HG03378 (cell line): ENCODE results near the gene RRBP1.

Experiments
- ATAC-seq: cut with Tn5 transposase; IDR thresholded peaks from one replicate; pipeline ENCODE4 v1.9.1; 2021; ENCODE audit warnings: mild to moderate bottlenecking, moderate library complexity; ENCODE audit not compliant: unreplicated experiment

Gene RRBP1

GRCh38 chr20:17650301-17651128 lies 31.5 kb downstream of the RRBP1 start:
- ATAC-seq, result no peak

- ATAC-seq, result no peak
Observed at GRCh38 chr20:17648791-17649730, 33.0 kb downstream of the RRBP1 start.

- ATAC-seq, result no peak
Observed at GRCh38 chr20:17648315-17648646, 33.8 kb downstream of the RRBP1 start.

GRCh38 chr20:17647391-17648314 lies 34.4 kb downstream of the RRBP1 start:
- ATAC-seq, result no peak

GRCh38 chr20:17646961-17647301 lies 35.1 kb downstream of the RRBP1 start:
- ATAC-seq, result no peak

- no peak for ATAC-seq
Observed at GRCh38 chr20:17646209-17646960, 35.7 kb downstream of the RRBP1 start.

GRCh38 chr20:17645546-17646208 lies 36.4 kb downstream of the RRBP1 start:
- ATAC-seq, result no peak

- ATAC-seq, result no peak
Observed at GRCh38 chr20:17645010-17645409, 37.0 kb downstream of the RRBP1 start.

- no peak for ATAC-seq
Observed at GRCh38 chr20:17644451-17644850, 37.6 kb downstream of the RRBP1 start.

- no peak for ATAC-seq
Observed at GRCh38 chr20:17643531-17644188, 38.4 kb downstream of the RRBP1 start.

GRCh38 chr20:17642404-17643269 lies 39.4 kb downstream of the RRBP1 start:
- no peak for ATAC-seq

- no peak for ATAC-seq
Observed at GRCh38 chr20:17641993-17642392, 40.0 kb downstream of the RRBP1 start.

GRCh38 chr20:17641520-17641964 lies 40.5 kb downstream of the RRBP1 start:
- ATAC-seq, result no peak

- no peak for ATAC-seq
Observed at GRCh38 chr20:17640875-17641378, 41.1 kb downstream of the RRBP1 start.

- no peak for ATAC-seq
Observed at GRCh38 chr20:17640146-17640874, 41.7 kb downstream of the RRBP1 start.

- no peak for ATAC-seq
Observed at GRCh38 chr20:17638835-17639407, 43.1 kb downstream of the RRBP1 start.
